K562 (cell line): ENCODE data around the gene ATXN1L. TPM values are rescaled to one million over a fixed set of nuclear protein-coding genes. Genes with fewer than 3 reads are reported as not detected.

Experiments
- BACH1 ChIP-seq: fragments of 200-800 bp; sonication (Bioruptor generic); IDR thresholded peaks from 2 replicates; pipeline ENCODE4 v1.6.1; 2016; ENCODE audit warnings: missing genetic modification characterization, missing compliant biosample characterization
- CBX1 ChIP-seq: sonication (generic); IDR thresholded peaks from 2 replicates; pipeline ENCODE4 v1.6.1; 2016; ENCODE audit warnings: antibody characterized with exemption, low read depth, mild to moderate bottlenecking
- DMBX1 ChIP-seq: fragments of 250-450 bp; sonication (Bioruptor Pico); IDR thresholded peaks from 2 replicates; pipeline ENCODE4 v1.8.0; 2022; ENCODE audit warnings: inconsistent platforms, mild to moderate bottlenecking, moderate library complexity, borderline replicate concordance
- EWSR1 ChIP-seq: fragments of 450-650 bp; IDR thresholded peaks from 2 replicates; pipeline ENCODE4 v1.6.1; 2018; ENCODE audit warnings: borderline replicate concordance, mild to moderate bottlenecking, low read depth, moderate library complexity; ENCODE audit not compliant: partially characterized antibody
- KLF1 ChIP-seq: fragments of 450-650 bp; IDR thresholded peaks from 2 replicates; pipeline ENCODE4 v1.6.1; 2016; ENCODE audit warnings: missing genetic modification characterization, missing compliant biosample characterization
- KLF16 ChIP-seq: IDR thresholded peaks from 2 replicates; pipeline ENCODE4 v1.6.1; 2016; ENCODE audit warnings: antibody characterized with exemption
- MAZ ChIP-seq, 2 experiments: fragments of 450-650 bp in 1 of 2; sonication (generic) in 1 of 2; formaldehyde crosslinking; IDR thresholded peaks in 1 of 2; conservative IDR thresholded peaks in 1 of 2; 2 replicates each; pipeline versions ENCODE4 v1.4.0 to v1.5.0; 2020; ENCODE audit warnings: mild to moderate bottlenecking in 1 of 2, missing genetic modification reagents in 1 of 2
- MBD2 ChIP-seq: sonication (generic); IDR thresholded peaks from 2 replicates; pipeline ENCODE4 v1.6.1; 2016; ENCODE audit warnings: low read depth, borderline replicate concordance
- MEIS2 ChIP-seq: fragments of 450-650 bp; IDR thresholded peaks from 2 replicates; pipeline ENCODE4 v1.6.1; 2014; ENCODE audit warnings: mild to moderate bottlenecking; ENCODE audit not compliant: partially characterized antibody
- NFATC3 ChIP-seq: fragments of 450-650 bp; IDR thresholded peaks from 2 replicates; pipeline ENCODE4 v1.6.1; 2017; ENCODE audit warnings: mild to moderate bottlenecking
- PBX2 ChIP-seq, 2 experiments: IDR thresholded peaks in 1 of 2; conservative IDR thresholded peaks in 1 of 2; 2 replicates each; pipeline ENCODE4 v1.6.1; 2016; ENCODE audit warnings: low read depth in 2 of 2, mild to moderate bottlenecking in 1 of 2, missing compliant biosample characterization in 1 of 2, missing genetic modification characterization in 1 of 2, moderate library complexity in 1 of 2
- SP1 ChIP-seq: sonication (generic); formaldehyde crosslinking; IDR thresholded peaks from 2 replicates; pipeline ENCODE4 v1.8.1; 2022; ENCODE audit warnings: mild to moderate bottlenecking, missing genetic modification reagents
- SUPT5H ChIP-seq: fragments of 450-650 bp; IDR thresholded peaks from 2 replicates; pipeline ENCODE4 v1.6.1; 2016
- TEAD1 ChIP-seq, 2 experiments: fragments of 450-650 bp in 1 of 2; sonication (generic) in 1 of 2; formaldehyde crosslinking; IDR thresholded peaks; 2 replicates each; pipeline versions ENCODE4 v1.4.0 to v1.8.0; 2020 to 2022; ENCODE audit warnings: mild to moderate bottlenecking in 2 of 2, missing genetic modification reagents in 1 of 2
- TFAP4 ChIP-seq: sonication (generic); formaldehyde crosslinking; IDR thresholded peaks from 2 replicates; pipeline ENCODE4 v1.8.0; 2022; ENCODE audit warnings: missing genetic modification reagents, mild to moderate bottlenecking, moderate library complexity, borderline replicate concordance
- TGIF2 ChIP-seq: sonication (generic); formaldehyde crosslinking; IDR thresholded peaks from 2 replicates; pipeline ENCODE4 v1.8.1; 2022; ENCODE audit warnings: mild to moderate bottlenecking, missing genetic modification reagents, moderate library complexity
- TOE1 ChIP-seq, 2 experiments: fragments of 450-650 bp in 1 of 2; sonication (generic) in 1 of 2; formaldehyde crosslinking in 1 of 2; IDR thresholded peaks; 2 replicates each; pipeline versions ENCODE4 v1.7.1 to v1.8.0; 2016 to 2022; ENCODE audit warnings: borderline replicate concordance in 2 of 2, mild to moderate bottlenecking in 2 of 2, antibody characterized with exemption in 1 of 2, inconsistent platforms in 1 of 2, low read depth in 1 of 2, missing genetic modification reagents in 1 of 2, moderate library complexity in 1 of 2
- TRIM24 ChIP-seq, 2 experiments: fragments of 450-650 bp; IDR thresholded peaks; 2 replicates each; pipeline ENCODE4 v1.6.1; 2016
- ZFP1 ChIP-seq: fragments of 450-650 bp; formaldehyde crosslinking; IDR thresholded peaks from 2 replicates; pipeline ENCODE4 v1.4.0; 2020; ENCODE audit warnings: mild to moderate bottlenecking, mixed read lengths
- ZFP36 ChIP-seq: fragments of 150-350 bp; IDR thresholded peaks from 2 replicates; pipeline ENCODE4 v1.6.1; 2018; ENCODE audit warnings: low read length, low read depth; ENCODE audit not compliant: partially characterized antibody
- ZNF639 ChIP-seq, 2 experiments: fragments of 200-800 bp in 1 of 2; sonication (Bioruptor generic) in 1 of 2; sonication (generic) in 1 of 2; formaldehyde crosslinking in 1 of 2; IDR thresholded peaks in 1 of 2; conservative IDR thresholded peaks in 1 of 2; 2 replicates each; pipeline versions ENCODE4 v1.5.0 to v1.6.1; 2016 to 2020; ENCODE audit warnings: missing compliant biosample characterization in 1 of 2, missing genetic modification characterization in 1 of 2, missing genetic modification reagents in 1 of 2
- polyA plus RNA-seq, 8 experiments: library from polyadenylated mRNA; depleted of rRNA in 4 of 8; stranded (reverse) in 5 of 8; unstranded in 3 of 8; fragments of >200 nt; fragmentation: Nextera tagmentation in 2 of 8; fragmentation: Illumina TruSeq in 1 of 8; extraction: Ambion mirVana in 2 of 8; extraction: Trizol in 1 of 8; gene quantifications; 2 replicates each; pipeline versions ENCODE4 v1.2.1 to v1.2.3, GENCODE V29; 2011 to 2014; ENCODE audit warnings: inconsistent platforms in 1 of 8, missing spikeins in 1 of 8
- total RNA-seq, 7 experiments: library from RNA; depleted of rRNA in 6 of 7; stranded (reverse); fragments of >200 nt in 6 of 7; fragmentation: Illumina TruSeq in 2 of 7; extraction: Trizol in 2 of 7; gene quantifications; 2 replicates each; pipeline versions ENCODE4 v1.2.1 to v1.2.3, GENCODE V29; 2011 to 2021; ENCODE audit warnings: low replicate concordance in 1 of 7

ATXN1L gene
- total and polyA plus RNA-seq, 9 of the 15 experiments (the other 6 are each of a cell fraction or from before 2014, with no cell fraction given): 1.4 to 11.3 (median 9.3) TPM

- no peak for TF ChIP-seq CBX1
- peak; percentile 71 for TF ChIP-seq MBD2
- peak; percentile 68 to 77 for TF ChIP-seq MAZ (CRISPR knock-in tag; conservative IDR thresholded peaks at IDR 0.05 in 1 of 2, IDR thresholded peaks at IDR 0.05 in 1 of 2)
- peak; percentile 86 for TF ChIP-seq BACH1 (tag)
- TF ChIP-seq ZFP36: no peak
- TF ChIP-seq TFAP4 (CRISPR knock-in tag): peak; percentile 83
- peak; percentile 82 for TF ChIP-seq KLF1 (tag)
- TF ChIP-seq ZFP1 (CRISPR knock-in tag): no peak
- TF ChIP-seq TRIM24 (IDR thresholded peaks at IDR 0.05): peak; percentile 63 to 79; a peak in 2 of 4 replicates
- no peak for TF ChIP-seq TGIF2
- TF ChIP-seq TEAD1 (CRISPR knock-in tag; IDR thresholded peaks at IDR 0.05): peak in 1 of 2 experiments; percentile 77; a peak in 1 of 4 replicates
- no peak for TF ChIP-seq KLF16
- TF ChIP-seq SUPT5H: peak; percentile 76
- peak; percentile 93 for TF ChIP-seq NFATC3
- peak; percentile 57 for TF ChIP-seq MEIS2
- no peak for TF ChIP-seq PBX2 (CRISPR knock-in tag; IDR thresholded peaks at IDR 0.05; ENCODE audit: low read depth)
- peak; percentile 62 for TF ChIP-seq PBX2 (tag; conservative IDR thresholded peaks at IDR 0.05; ENCODE audit: low read depth)
- peak in 1 of 2 experiments; percentile 94; a peak in 2 of 4 replicates for TF ChIP-seq ZNF639 (CRISPR knock-in tag; conservative IDR thresholded peaks at IDR 0.05 in 1 of 2, IDR thresholded peaks at IDR 0.05 in 1 of 2)
- no peak for TF ChIP-seq EWSR1
- TF ChIP-seq SP1 (CRISPR knock-in tag): peak; percentile 91
- peak; percentile 82 for TF ChIP-seq TOE1 (IDR thresholded peaks at IDR 0.05; ENCODE audit: borderline replicate concordance)
- TF ChIP-seq TOE1 (CRISPR knock-in tag; IDR thresholded peaks at IDR 0.05; ENCODE audit: borderline replicate concordance, low read depth): peak; percentile 74; the same call in 1 of the 2 replicates
- peak; percentile 16; the same call in 1 of the 2 replicates for TF ChIP-seq DMBX1 (CRISPR knock-in tag)
Observed at GRCh38 chr16:71808593-71809459, 37.0 kb upstream of the ATXN1L start, which contains the start of gene AP1G1 (continued).
